NCI-H774 (cell line): ENCODE data around the gene DYNLT4.
A peak's percentile ranks its signal among the peaks of the same experiment; 100 is the strongest.
"Not testable (repeated sequence)": the region's sequence is repeated elsewhere in the genome, so short reads cannot be mapped to it uniquely, and the experiment has no call there.

Experiments used
- DNase-seq: peaks from one replicate; lab custom pipeline; 2025; lab: John Stamatoyannopoulos, UW

Gene DYNLT4

DNA sequence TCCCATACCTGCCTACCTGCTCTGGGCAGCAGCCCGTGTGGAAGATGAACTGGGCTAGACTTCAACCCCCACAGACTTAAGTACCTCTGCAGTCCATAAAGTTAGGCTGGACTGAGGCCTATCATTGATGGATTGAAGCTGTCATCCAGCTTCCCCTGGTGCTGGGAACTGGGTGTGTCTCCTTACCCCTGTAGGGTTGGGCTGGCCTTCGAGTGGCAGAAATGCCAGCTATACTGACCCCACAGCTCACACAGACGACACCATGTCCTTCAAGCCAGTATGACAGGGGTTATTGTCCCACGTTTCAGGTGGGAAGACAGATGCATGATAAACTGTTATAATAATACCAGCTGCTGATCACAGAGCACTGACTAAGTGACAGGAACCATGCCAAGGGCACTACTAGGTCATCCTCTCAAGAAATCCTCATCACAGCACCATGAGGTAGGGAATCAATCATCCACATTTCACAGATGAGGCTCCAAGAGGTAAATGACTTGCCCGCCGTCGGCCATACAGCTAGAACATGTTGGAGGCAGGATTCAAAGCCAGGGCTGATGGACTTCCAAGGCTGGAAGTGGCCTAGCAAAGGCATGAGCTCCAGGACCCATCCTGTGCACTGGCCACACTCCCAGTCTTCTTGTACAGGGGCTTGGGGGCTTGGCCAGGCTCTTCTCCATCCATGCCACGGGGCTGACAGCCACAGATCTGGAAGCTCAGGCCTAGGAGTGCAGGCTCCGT, 18.9 kb downstream of the DYNLT4 start, which contains the start of gene BEST4:
TSS of gene BEST4 (minus strand) at position 51 of the 741 bp plus-strand sequence. CDS start 465 bp downstream, outside the sequence.
- DNase-seq = no peak

DNA sequence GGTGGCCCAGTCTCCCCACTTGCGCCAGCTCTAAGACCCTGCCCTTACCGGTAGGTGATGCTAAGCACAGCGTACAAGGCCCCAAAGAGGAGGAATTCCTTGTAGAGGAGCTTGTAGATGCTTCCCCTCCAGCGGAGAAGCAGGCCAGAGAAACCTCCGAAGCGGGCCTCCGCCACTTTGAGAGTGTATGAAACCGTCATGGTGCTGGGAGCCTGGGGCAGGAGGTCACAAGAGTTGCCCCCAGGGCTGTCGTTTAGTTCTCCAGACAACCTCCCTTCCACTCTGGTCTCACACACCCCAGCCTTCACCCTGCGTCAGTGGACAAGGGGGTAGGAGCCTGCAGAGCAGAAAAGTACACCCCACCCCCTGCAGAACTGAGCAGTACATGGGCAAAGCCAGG, 19.6 kb downstream of the DYNLT4 start:
- DNase-seq = no peak

- DNase-seq = no peak
Measured at GRCh38 chr1:44786841-44787426, 20.2 kb downstream of the DYNLT4 start.

- peak; percentile 69 for DNase-seq
Measured at GRCh38 chr1:44786138-44786840, 20.9 kb downstream of the DYNLT4 start.

- no peak for DNase-seq
Measured at GRCh38 chr1:44785501-44786137, 21.5 kb downstream of the DYNLT4 start.

DNA sequence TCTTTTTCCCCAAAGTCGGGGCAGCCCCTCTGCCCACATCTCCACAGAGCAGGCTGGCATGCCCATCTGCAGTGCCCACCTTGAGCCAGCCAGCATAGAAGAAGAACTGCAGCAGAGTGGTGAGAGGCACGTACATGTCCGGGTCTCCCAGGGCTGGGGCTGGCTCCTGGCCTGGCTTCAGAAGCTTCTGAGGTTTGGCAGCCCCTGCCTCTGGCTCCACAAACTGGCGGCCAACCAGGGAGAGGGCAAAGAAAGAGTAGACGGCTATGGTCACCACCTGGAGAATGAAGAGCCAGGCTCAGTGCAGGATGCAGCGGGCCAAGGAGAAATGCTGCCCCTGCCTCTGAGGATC, 22.1 kb downstream of the DYNLT4 start:
- DNase-seq = no peak

GRCh38 chr1:44784094-44785028, 22.8 kb downstream of the DYNLT4 start:
- DNase-seq = no peak

GRCh38 chr1:44783697-44784093, 23.5 kb downstream of the DYNLT4 start:
- no peak for DNase-seq

DNA sequence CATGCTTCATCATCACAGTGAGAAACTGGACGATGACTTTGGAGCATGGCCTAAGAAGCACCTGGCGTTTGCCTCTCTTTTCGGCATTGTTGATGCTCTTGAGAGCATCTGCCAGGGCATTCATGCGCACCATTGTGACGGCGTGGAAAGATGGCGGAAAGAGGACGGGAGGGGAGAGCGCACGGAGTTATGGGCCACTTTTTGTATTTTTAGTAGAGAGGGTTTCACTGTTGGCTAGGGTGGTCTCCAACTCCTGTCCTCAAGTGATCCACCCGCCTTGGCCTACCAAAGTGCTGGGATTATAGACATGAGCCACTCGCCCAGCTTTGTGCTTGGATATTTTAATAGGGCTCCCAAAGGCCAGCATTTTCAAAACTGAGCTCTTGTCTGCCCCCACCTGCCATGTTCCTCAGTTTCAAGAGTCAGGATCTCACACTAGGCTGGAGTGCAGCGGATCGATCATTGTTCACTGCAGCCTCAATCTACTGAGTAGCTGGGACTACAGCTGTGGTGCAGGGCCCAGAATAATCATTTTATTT, 26.5 kb downstream of the DYNLT4 start:
- no peak for DNase-seq

DNA sequence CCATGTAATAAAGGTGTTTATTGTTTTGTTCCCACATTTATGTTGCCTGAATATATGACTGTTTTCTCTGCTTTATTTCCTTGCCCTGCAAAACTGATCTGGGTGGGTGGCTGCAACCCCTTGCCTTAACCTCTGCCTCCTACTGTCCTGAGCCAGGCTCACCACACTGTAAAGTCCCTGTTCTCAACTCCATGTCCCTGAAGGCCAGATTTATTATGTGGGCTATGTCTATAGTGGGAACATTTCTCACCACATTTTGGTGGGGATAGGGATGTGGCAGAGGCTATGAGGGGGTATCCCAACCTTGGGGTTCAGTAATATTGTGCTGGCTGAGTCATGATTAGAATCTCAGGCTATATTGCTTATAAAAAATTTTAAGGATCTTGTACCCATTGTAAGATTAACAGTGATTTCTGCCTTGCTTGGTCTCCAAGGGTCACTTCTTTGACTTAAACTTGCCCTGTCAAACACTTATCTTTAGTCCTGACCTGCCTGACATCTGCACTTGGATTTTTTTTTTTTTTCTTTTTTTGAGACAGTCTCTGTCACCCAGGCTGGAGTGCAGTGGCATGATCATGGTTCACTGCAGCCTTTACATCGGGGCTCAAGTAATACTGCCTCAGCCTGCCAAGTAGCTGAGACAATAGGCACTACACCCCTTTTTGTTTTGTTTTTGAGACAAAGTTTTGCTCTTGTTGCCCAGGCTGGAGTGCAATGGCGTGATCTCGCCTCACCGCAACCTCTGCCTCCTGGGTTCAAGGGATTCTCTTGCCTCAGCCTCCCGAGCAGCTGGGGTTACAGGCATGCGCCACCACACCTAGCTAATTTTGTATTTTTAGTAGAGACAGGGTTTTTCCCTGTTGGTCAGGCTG, 28.2 kb downstream of the DYNLT4 start:
- DNase-seq = no peak

GRCh38 chr1:44777969-44778635, 29.0 kb downstream of the DYNLT4 start:
- DNase-seq = no peak

DNA sequence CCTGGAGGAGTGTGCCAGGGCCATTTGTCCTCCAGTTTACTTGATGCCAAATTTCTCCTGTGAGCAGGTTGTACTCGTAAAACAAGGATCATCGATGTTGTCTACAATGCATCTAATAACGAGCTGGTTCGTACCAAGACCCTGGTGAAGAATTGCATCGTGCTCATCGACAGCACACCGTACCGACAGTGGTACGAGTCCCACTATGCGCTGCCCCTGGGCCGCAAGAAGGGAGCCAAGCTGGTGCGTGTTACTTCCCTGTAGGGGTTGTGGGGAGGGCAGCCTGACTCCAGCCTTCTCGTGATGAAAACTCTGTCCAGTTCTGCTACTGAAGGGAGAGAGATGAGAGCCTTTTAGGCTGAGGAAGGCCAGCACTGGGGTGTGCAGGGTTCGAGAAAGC, 29.6 kb downstream of the DYNLT4 start:
- DNase-seq = no peak

- no peak for DNase-seq
Measured at GRCh38 chr1:44776730-44777068, 30.5 kb downstream of the DYNLT4 start.

DNA sequence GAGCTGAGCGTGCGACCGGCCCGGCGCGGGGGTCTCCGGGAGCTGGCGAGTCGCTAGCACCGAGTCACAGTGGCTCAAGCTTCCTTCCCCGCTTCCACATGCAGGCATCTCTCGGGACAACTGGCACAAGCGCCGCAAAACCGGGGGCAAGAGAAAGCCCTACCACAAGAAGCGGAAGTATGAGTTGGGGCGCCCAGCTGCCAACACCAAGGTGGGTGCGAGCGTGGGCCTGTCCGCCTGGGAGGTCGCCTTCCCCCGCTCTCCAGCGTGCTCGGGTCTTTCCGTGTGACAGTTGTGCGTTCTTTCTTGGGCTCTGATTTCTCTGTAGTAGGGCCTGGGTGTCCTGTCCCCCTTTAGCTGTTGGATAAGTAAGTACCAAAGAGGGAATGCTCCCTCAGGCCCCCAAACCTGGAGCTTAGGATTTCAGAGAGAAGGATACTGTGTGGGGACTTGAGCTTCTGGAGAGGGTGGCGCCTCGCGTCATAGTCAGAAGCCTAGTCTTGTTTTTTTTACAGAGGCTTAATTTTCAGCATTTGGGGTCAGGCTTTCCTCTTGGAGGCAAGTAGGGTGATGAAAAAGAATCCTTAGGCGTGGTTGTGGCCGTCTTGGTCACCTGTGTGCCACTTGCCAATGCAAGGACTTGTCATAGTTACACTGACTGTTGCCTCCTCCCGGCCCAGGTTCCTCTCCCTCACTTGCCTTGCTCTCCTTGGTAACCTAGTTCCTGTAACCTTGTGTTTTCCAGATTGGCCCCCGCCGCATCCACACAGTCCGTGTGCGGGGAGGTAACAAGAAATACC, 31.0 kb downstream of the DYNLT4 start:
- no peak for DNase-seq

- DNase-seq = peak; percentile 99
Measured at GRCh38 chr1:44775078-44775929, 31.8 kb downstream of the DYNLT4 start, which contains the start of gene RPS8. Gene RPS8 (plus strand): TSS chr1:44775540. CDS start chr1:44775597, 57 bp downstream.

DNA sequence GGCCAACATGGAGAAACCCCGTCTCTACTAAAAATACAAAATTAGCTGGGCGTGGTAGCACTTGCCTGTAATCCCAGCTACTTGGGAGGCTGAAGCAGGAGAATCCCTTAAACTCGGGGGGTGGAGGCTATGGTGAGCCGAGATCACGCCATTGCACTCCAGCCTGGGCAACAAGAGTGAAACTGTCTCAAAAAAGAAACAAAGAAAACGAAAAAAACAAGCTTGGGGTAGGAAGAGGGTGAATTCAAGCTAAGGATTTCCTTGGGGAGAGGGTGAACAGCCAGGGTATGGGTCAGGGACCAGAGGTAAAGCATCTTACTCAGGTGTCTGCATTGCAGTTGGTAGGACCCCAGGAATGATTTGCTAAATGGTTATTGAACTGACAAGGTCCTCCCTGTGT, 40.7 kb downstream of the DYNLT4 start:
- DNase-seq = not testable (repeated sequence)

DNA sequence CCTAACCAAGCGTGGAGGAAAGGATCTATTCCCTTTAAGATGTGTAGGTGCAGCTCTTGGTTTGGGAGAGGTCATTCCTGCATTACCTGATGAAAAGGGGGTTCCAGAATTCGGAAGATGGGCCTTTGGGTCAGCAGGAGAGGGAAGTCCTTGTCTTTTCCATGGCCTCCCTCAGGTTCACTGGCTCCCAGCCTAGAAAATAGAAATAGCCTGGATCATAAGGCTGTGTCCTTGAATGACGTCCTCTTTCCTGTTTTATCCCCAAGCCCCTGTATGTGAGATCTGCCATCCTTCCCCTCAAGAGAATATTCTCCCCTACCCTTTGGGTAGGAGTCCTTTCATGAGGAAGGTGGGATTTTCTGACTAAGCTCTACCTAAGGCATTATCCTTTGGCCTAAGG, 46.3 kb downstream of the DYNLT4 start:
- no peak for DNase-seq

GRCh38 chr1:44759077-44759476, 48.1 kb downstream of the DYNLT4 start:
- no peak for DNase-seq
